Measurements from ENCODE around the gene NAGPA. TPM values are rescaled to one million over a fixed set of nuclear protein-coding genes. Genes with fewer than 3 reads are reported as not detected.

NAGPA gene
- total RNA-seq, 4 donors from 2014 or later = 37.5 to 104 (median 43.8) TPM

GRCh38 chr16:5016967-5017677 lies 16.6 kb downstream of the NAGPA start:
- WGBS, 2 donors = 79 to 82% methylated on average over 6 of the region's 6 CpGs
- H3K4me3 ChIP-seq = no peak overlapping the region

GRCh38 chr16:5015887-5016286 lies 17.8 kb downstream of the NAGPA start:
- Histone ChIP-seq H3K36me3 (no peaks in the 10 kb centered on the region), H3K27me3 (no peaks in the 10 kb centered on the region), H3K4me1 (peaks cover 0 to 33% (median 5%) of the 10 kb centered on the region in 4 donors), H3K27ac (peak overlapping the region in 3 of 4 donors; percentile 62 to 89 (median 80)), H3K9me3 (no peaks in the 10 kb centered on the region), H3K4me3 (no peak overlapping the region)
- no peak for DNase-seq (ENCODE audit: low spot score in 2 of 2)
- 90% methylated on average over 4 of the region's 4 CpGs for WGBS, 2 donors
- TF ChIP-seq, protein P1, sequence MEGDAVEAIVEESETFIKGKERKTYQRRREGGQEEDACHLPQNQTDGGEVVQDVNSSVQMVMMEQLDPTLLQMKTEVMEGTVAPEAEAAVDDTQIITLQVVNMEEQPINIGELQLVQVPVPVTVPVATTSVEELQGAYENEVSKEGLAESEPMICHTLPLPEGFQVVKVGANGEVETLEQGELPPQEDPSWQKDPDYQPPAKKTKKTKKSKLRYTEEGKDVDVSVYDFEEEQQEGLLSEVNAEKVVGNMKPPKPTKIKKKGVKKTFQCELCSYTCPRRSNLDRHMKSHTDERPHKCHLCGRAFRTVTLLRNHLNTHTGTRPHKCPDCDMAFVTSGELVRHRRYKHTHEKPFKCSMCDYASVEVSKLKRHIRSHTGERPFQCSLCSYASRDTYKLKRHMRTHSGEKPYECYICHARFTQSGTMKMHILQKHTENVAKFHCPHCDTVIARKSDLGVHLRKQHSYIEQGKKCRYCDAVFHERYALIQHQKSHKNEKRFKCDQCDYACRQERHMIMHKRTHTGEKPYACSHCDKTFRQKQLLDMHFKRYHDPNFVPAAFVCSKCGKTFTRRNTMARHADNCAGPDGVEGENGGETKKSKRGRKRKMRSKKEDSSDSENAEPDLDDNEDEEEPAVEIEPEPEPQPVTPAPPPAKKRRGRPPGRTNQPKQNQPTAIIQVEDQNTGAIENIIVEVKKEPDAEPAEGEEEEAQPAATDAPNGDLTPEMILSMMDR (IDR thresholded peaks at IDR 0.05) = no peak
- no peak for TF ChIP-seq EP300 (IDR thresholded peaks at IDR 0.05)
- no peak for TF ChIP-seq POLR2A (IDR thresholded peaks at IDR 0.05)

More at GRCh38 chr16:5016967-5017677, 16.6 kb downstream of the NAGPA start:
- no peaks in the 10 kb centered on the region for H3K9me3 ChIP-seq
- peaks cover 0 to 35% (median 5%) of the 10 kb centered on the region in 4 donors for H3K4me1 ChIP-seq
- H3K36me3 ChIP-seq = no peaks in the 10 kb centered on the region
- H3K27ac ChIP-seq = peak overlapping the region in 3 of 4 donors; percentile 80 to 89 (median 80)
- H3K27me3 ChIP-seq = no peaks in the 10 kb centered on the region
- DNase-seq (ENCODE audit: low spot score in 2 of 2) = no peak
- no peak for TF ChIP-seq POLR2A (IDR thresholded peaks at IDR 0.05)
- TF ChIP-seq EP300 (IDR thresholded peaks at IDR 0.05) = no peak
- TF ChIP-seq, protein P1 (IDR thresholded peaks at IDR 0.05) = no peak

DNA sequence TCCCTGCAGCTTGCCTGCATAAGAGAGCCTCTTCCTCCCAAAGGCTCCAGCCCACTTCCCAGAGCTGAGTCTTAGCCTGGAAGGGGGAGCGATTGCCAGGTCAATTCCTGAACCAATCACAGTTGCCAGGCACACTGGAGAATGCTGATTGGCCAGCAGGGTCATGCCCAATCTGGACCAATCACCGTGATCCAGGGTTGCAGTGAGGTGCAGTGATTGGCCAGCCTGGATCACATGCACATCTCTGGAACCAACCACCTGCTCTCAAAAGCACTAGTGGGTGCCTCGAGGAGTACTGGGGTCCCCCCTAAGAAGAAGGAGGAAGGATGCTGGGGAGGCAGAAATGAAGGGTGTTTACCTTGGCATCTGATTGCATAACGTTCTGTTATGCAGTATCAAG lies 18.4 kb downstream of the NAGPA start:
- H3K36me3 ChIP-seq = no peaks in the 10 kb centered on the region
- no peaks in the 10 kb centered on the region for H3K9me3 ChIP-seq
- H3K27me3 ChIP-seq = no peaks in the 10 kb centered on the region
- WGBS, 2 donors = 64 to 69% methylated on average over 4 of the region's 4 CpGs
- DNase-seq (ENCODE audit: low spot score in 2 of 2) = no peak
- H3K4me1 ChIP-seq = peaks cover 0 to 28% (median 4%) of the 10 kb centered on the region in 4 donors
- TF ChIP-seq EP300 (IDR thresholded peaks at IDR 0.05) (no peak), POLR2A (IDR thresholded peaks at IDR 0.05) (no peak)
- TF ChIP-seq, protein P1 (IDR thresholded peaks at IDR 0.05) = no peak
- H3K4me3 ChIP-seq = no peak overlapping the region
- peak overlapping the region in 1 of 4 donors; percentile 89 for H3K27ac ChIP-seq

- WGBS, 2 donors = 67 to 83% methylated on average over 6 of the region's 6 CpGs
- H3K9me3 ChIP-seq = no peaks in the 10 kb centered on the region
- no peak for DNase-seq (ENCODE audit: low spot score in 2 of 2)
Observed at GRCh38 chr16:5012887-5013286, 20.8 kb downstream of the NAGPA start.

DNA sequence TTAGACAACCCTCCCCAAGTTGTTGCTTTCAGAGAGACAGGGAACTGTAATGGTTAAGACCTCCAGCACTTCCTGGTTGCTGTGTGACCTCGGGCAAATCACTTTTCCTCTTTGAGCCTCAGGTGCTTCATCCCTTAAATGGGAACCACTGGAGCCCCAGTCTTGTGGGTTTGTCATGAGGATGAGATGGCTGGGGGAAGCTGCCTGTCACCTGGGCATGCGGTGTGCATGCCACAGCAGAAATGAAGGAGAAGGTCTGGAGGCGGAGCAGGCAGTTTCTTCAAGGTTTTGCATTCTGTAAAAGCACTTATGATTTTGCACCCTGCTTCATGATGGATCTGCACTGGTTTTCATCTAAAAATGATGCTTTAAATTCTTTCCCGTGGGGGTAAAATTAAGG lies 22.1 kb downstream of the NAGPA start:
- H3K27ac ChIP-seq = peak overlapping the region in 1 of 4 donors; percentile 29
- H3K4me3 ChIP-seq = no peak overlapping the region
- H3K27me3 ChIP-seq = no peaks in the 10 kb centered on the region
- WGBS, 2 donors = 67 to 79% methylated on average over 4 of the region's 4 CpGs
- H3K9me3 ChIP-seq = no peaks in the 10 kb centered on the region
- no peak for DNase-seq (ENCODE audit: low spot score in 2 of 2)
- H3K36me3 ChIP-seq = no peaks in the 10 kb centered on the region
- TF ChIP-seq, protein P1 (IDR thresholded peaks at IDR 0.05) = no peak
- no peak for TF ChIP-seq EP300 (IDR thresholded peaks at IDR 0.05)
- TF ChIP-seq POLR2A (IDR thresholded peaks at IDR 0.05) = no peak
- no peaks in the 10 kb centered on the region for H3K4me1 ChIP-seq

More at GRCh38 chr16:5012887-5013286, 20.8 kb downstream of the NAGPA start:
- TF ChIP-seq, protein P1 (IDR thresholded peaks at IDR 0.05) = no peak
- TF ChIP-seq EP300 (IDR thresholded peaks at IDR 0.05) = no peak
- Histone ChIP-seq H3K36me3 (no peaks in the 10 kb centered on the region), H3K27ac (peak overlapping the region in 1 of 4 donors; percentile 15), H3K4me3 (no peak overlapping the region), H3K27me3 (no peaks in the 10 kb centered on the region), H3K4me1 (peaks cover 0 to 5% (median 0%) of the 10 kb centered on the region in 4 donors)
